GM23338 (cell line): ENCODE results near the gene SPIRE1.

Source experiments
- CREB1 ChIP-seq: fragments of 250-450 bp; sonication (Bioruptor Pico); IDR thresholded peaks from 2 replicates; pipeline ENCODE4 v1.5.0; 2020; ENCODE audit warnings: low read depth, mild to moderate bottlenecking, moderate library complexity
- EZH2 ChIP-seq: fragments of 200-600 bp; sonication (generic); IDR thresholded peaks from one replicate; pipeline ENCODE4 v1.8.0; 2017; ENCODE audit warnings: antibody characterized with exemption, mild to moderate bottlenecking, low read depth; ENCODE audit not compliant: unreplicated experiment
- EZH2phosphoT487 ChIP-seq: fragments of 200-600 bp; sonication (generic); IDR thresholded peaks from one replicate; pipeline ENCODE4 v1.8.1; 2018; ENCODE audit warnings: antibody characterized with exemption; ENCODE audit not compliant: unreplicated experiment
- NANOG ChIP-seq: IDR thresholded peaks from 2 replicates; pipeline ENCODE4 v1.6.1; 2016; ENCODE audit warnings: antibody characterized with exemption, borderline replicate concordance
- POLR2AphosphoS5 ChIP-seq: IDR thresholded peaks from 2 replicates; pipeline ENCODE4 v1.6.1; 2016; ENCODE audit warnings: antibody characterized with exemption, low read depth
- ZNF114 ChIP-seq: fragments of 250-450 bp; sonication (Bioruptor Pico); IDR thresholded peaks from 2 replicates; pipeline ENCODE4 v1.5.0; 2020; ENCODE audit warnings: mild to moderate bottlenecking, moderate library complexity
- TF ChIP-seq, protein P1 (sequence below), 2 experiments: fragments of 200-600 bp in 1 of 2; sonication (generic) in 1 of 2; conservative IDR thresholded peaks; 2 replicates each; pipeline versions ENCODE4 v1.5.1 to v1.6.1; 2016 to 2017; ENCODE audit warnings: antibody characterized with exemption in 2 of 2, low read depth in 2 of 2, mild to moderate bottlenecking in 2 of 2, moderate library complexity in 1 of 2
- TF ChIP-seq, protein P2 (sequence below): IDR thresholded peaks from one replicate; pipeline ENCODE4 v1.6.1; 2018; ENCODE audit warnings: antibody characterized with exemption; ENCODE audit not compliant: unreplicated experiment

DNA sequence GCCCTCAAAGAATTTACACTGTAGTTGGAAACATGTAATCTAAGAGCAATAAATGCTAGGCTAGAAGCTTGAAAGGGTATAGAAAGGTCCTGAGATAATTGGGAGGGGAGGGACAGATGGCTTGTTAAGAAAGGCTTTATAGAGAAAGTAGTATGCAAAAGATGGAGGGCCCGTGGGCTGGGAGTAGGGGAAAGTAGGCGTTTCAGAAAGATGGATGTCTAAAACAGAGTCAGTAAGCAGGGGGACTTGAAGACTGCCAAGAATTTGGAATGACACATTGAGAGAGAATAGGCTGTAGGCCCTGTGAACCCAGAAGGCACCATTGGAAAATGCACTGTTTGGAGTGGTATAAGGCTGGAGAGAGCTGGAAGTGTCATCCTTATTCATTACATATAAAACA, 45.8 kb upstream of the SPIRE1 start:
- no peak for TF ChIP-seq POLR2AphosphoS5
- TF ChIP-seq, protein P1, sequence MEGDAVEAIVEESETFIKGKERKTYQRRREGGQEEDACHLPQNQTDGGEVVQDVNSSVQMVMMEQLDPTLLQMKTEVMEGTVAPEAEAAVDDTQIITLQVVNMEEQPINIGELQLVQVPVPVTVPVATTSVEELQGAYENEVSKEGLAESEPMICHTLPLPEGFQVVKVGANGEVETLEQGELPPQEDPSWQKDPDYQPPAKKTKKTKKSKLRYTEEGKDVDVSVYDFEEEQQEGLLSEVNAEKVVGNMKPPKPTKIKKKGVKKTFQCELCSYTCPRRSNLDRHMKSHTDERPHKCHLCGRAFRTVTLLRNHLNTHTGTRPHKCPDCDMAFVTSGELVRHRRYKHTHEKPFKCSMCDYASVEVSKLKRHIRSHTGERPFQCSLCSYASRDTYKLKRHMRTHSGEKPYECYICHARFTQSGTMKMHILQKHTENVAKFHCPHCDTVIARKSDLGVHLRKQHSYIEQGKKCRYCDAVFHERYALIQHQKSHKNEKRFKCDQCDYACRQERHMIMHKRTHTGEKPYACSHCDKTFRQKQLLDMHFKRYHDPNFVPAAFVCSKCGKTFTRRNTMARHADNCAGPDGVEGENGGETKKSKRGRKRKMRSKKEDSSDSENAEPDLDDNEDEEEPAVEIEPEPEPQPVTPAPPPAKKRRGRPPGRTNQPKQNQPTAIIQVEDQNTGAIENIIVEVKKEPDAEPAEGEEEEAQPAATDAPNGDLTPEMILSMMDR (conservative IDR thresholded peaks at IDR 0.05; ENCODE audit: low read depth in 2 of 2): no peak
- TF ChIP-seq CREB1: no peak
- no peak for TF ChIP-seq EZH2
- TF ChIP-seq EZH2phosphoT487: no peak
- TF ChIP-seq, protein P2, sequence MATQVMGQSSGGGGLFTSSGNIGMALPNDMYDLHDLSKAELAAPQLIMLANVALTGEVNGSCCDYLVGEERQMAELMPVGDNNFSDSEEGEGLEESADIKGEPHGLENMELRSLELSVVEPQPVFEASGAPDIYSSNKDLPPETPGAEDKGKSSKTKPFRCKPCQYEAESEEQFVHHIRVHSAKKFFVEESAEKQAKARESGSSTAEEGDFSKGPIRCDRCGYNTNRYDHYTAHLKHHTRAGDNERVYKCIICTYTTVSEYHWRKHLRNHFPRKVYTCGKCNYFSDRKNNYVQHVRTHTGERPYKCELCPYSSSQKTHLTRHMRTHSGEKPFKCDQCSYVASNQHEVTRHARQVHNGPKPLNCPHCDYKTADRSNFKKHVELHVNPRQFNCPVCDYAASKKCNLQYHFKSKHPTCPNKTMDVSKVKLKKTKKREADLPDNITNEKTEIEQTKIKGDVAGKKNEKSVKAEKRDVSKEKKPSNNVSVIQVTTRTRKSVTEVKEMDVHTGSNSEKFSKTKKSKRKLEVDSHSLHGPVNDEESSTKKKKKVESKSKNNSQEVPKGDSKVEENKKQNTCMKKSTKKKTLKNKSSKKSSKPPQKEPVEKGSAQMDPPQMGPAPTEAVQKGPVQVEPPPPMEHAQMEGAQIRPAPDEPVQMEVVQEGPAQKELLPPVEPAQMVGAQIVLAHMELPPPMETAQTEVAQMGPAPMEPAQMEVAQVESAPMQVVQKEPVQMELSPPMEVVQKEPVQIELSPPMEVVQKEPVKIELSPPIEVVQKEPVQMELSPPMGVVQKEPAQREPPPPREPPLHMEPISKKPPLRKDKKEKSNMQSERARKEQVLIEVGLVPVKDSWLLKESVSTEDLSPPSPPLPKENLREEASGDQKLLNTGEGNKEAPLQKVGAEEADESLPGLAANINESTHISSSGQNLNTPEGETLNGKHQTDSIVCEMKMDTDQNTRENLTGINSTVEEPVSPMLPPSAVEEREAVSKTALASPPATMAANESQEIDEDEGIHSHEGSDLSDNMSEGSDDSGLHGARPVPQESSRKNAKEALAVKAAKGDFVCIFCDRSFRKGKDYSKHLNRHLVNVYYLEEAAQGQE: no peak
- no peak for TF ChIP-seq ZNF114 (CRISPR knock-in tag)
- TF ChIP-seq NANOG: no peak
